ENCODE results near the gene SEZ6L2.
A peak's percentile ranks its signal among the peaks of the same experiment; 100 is the strongest.

SEZ6L2 gene

GRCh38 chr16:29922326-29922725 lies 23.0 kb upstream of the SEZ6L2 start:
- peak overlapping the region; percentile 4 for H3K4me2 ChIP-seq (ENCODE audit: low read depth, low read length, poor library complexity, severe bottlenecking)
- H2AFZ ChIP-seq (ENCODE audit: low read length) = no peak overlapping the region
- no peaks in the 10 kb centered on the region for H3F3A ChIP-seq (ENCODE audit: low read depth)
- no peaks in the 10 kb centered on the region for H3K9me2 ChIP-seq (replicated peaks; ENCODE audit: low read depth, low read length)
- H3K4me1 ChIP-seq (ENCODE audit: insufficient read depth, low read length, poor library complexity, severe bottlenecking) = peaks cover 20% of the 10 kb centered on the region
- H3K36me3 ChIP-seq (ENCODE audit: insufficient read depth, low read length) = no peaks in the 10 kb centered on the region; the same call in 1 of the 2 replicates
- TF ChIP-seq EZH2phosphoT487 (IDR thresholded peaks at IDR 0.05; ENCODE audit: borderline replicate concordance) (no peak), CTCF (conservative IDR thresholded peaks at IDR 0.05; ENCODE audit: low read length) (no peak)
- no peak overlapping the region for H3K4me3 ChIP-seq (ENCODE audit: low read length, poor library complexity, severe bottlenecking)
- peak overlapping the region; percentile 22 for H3K9ac ChIP-seq (ENCODE audit: low read depth, low read length, poor library complexity, severe bottlenecking)
- peaks cover 10% of the 10 kb centered on the region for H4K20me1 ChIP-seq (ENCODE audit: insufficient read depth, low read length, poor library complexity, severe bottlenecking)
- H3K79me2 ChIP-seq (ENCODE audit: insufficient read depth, low read length) = peaks cover 33% of the 10 kb centered on the region
- H3K9me3 ChIP-seq (ENCODE audit: insufficient read depth, low read depth, low read length) = no peaks in the 10 kb centered on the region
- H3K27me3 ChIP-seq (ENCODE audit: insufficient read depth, low read length, poor library complexity, severe bottlenecking) = no peaks in the 10 kb centered on the region

GRCh38 chr16:29921034-29921385 lies 21.7 kb upstream of the SEZ6L2 start:
- no peak for TF ChIP-seq EZH2phosphoT487 (IDR thresholded peaks at IDR 0.05; ENCODE audit: borderline replicate concordance)
- no peak for TF ChIP-seq CTCF (conservative IDR thresholded peaks at IDR 0.05; ENCODE audit: low read length)
- no peaks in the 10 kb centered on the region for H3K27me3 ChIP-seq (ENCODE audit: insufficient read depth, low read length, poor library complexity, severe bottlenecking)
- no peak overlapping the region for H3K9ac ChIP-seq (ENCODE audit: low read depth, low read length, poor library complexity, severe bottlenecking)
- H3K9me2 ChIP-seq (replicated peaks; ENCODE audit: low read depth, low read length) = no peaks in the 10 kb centered on the region
- H3K79me2 ChIP-seq (ENCODE audit: insufficient read depth, low read length) = peaks cover 22% of the 10 kb centered on the region
- H4K20me1 ChIP-seq (ENCODE audit: insufficient read depth, low read length, poor library complexity, severe bottlenecking) = peaks cover 10% of the 10 kb centered on the region
- no peaks in the 10 kb centered on the region for H3K9me3 ChIP-seq (ENCODE audit: insufficient read depth, low read depth, low read length)
- H3K4me2 ChIP-seq (ENCODE audit: low read depth, low read length, poor library complexity, severe bottlenecking) = no peak overlapping the region
- no peaks in the 10 kb centered on the region for H3F3A ChIP-seq (ENCODE audit: low read depth)
- H2AFZ ChIP-seq (ENCODE audit: low read length) = no peak overlapping the region
- peaks cover 12% of the 10 kb centered on the region for H3K4me1 ChIP-seq (ENCODE audit: insufficient read depth, low read length, poor library complexity, severe bottlenecking)
- no peaks in the 10 kb centered on the region; the same call in 1 of the 2 replicates for H3K36me3 ChIP-seq (ENCODE audit: insufficient read depth, low read length)
- no peak overlapping the region for H3K4me3 ChIP-seq (ENCODE audit: low read length, poor library complexity, severe bottlenecking)

GRCh38 chr16:29920288-29921033 lies 21.1 kb upstream of the SEZ6L2 start:
- peaks cover 17% of the 10 kb centered on the region for H3K79me2 ChIP-seq (ENCODE audit: insufficient read depth, low read length)
- H3K4me1 ChIP-seq (ENCODE audit: insufficient read depth, low read length, poor library complexity, severe bottlenecking) = peaks cover 11% of the 10 kb centered on the region
- H4K20me1 ChIP-seq (ENCODE audit: insufficient read depth, low read length, poor library complexity, severe bottlenecking) = peaks cover 6% of the 10 kb centered on the region
- H3K9ac ChIP-seq (ENCODE audit: low read depth, low read length, poor library complexity, severe bottlenecking) = no peak overlapping the region
- TF ChIP-seq CTCF (conservative IDR thresholded peaks at IDR 0.05; ENCODE audit: low read length) (no peak), EZH2phosphoT487 (IDR thresholded peaks at IDR 0.05; ENCODE audit: borderline replicate concordance) (no peak)
- H2AFZ ChIP-seq (ENCODE audit: low read length) = no peak overlapping the region
- no peaks in the 10 kb centered on the region for H3F3A ChIP-seq (ENCODE audit: low read depth)
- no peaks in the 10 kb centered on the region for H3K9me3 ChIP-seq (ENCODE audit: insufficient read depth, low read depth, low read length)
- no peaks in the 10 kb centered on the region for H3K9me2 ChIP-seq (replicated peaks; ENCODE audit: low read depth, low read length)
- H3K4me3 ChIP-seq (ENCODE audit: low read length, poor library complexity, severe bottlenecking) = no peak overlapping the region
- no peak overlapping the region for H3K4me2 ChIP-seq (ENCODE audit: low read depth, low read length, poor library complexity, severe bottlenecking)
- H3K36me3 ChIP-seq (ENCODE audit: insufficient read depth, low read length) = no peaks in the 10 kb centered on the region; the same call in 1 of the 2 replicates
- H3K27me3 ChIP-seq (ENCODE audit: insufficient read depth, low read length, poor library complexity, severe bottlenecking) = no peaks in the 10 kb centered on the region

Measured in Loucy (cell line).